Stimulated activated CD8-positive, alpha-beta memory T cell treated with anti-CD3 and anti-CD28 coated beads, Interleukin-15, amount 100 ng/mL, for 48 hours (primary cell): ENCODE data around the gene COPS7B.
A peak's percentile ranks its signal among the peaks of the same experiment; 100 is the strongest.
"Not testable (repeated sequence)": the region's sequence is repeated elsewhere in the genome, so short reads cannot be mapped to it uniquely, and the experiment has no call there.

ENCODE experiments used
- DNase-seq, 2 donors: peaks; one replicate each; pipeline ENCODE4 v3.0.0-alpha.2; 2020; ENCODE audit warnings: low read depth in 2 of 2

The COPS7B gene

GRCh38 chr2:231786177-231786916, at the start of gene COPS7B:
Gene COPS7B, plus strand, starts transcription at chr2:231786445. Its CDS starts 2,126 bp downstream, at chr2:231788571.
- DNase-seq = peak; percentile 77 to 81

DNA sequence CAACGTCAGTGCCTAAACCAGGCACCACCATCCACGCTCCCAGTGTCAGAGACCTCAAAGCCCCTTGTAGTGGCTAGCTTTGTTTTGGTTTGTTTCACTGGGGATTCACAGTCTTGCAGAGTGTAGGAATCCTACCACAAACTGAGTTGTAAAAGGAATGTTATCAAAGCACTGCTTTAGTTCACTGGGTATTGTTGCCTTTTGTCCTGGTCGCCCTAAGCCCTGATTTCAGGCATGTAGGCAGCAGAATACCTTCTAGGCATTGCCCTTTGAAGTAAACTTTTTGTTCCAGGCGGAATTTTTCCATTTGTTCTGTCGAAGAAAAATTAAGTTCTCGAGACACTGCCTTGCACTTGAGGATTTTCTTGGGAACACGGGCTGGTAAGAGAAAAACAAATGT, 48.5 kb upstream of the COPS7B start:
- no peak for DNase-seq

- DNase-seq = no peak
Measured at GRCh38 chr2:231743376-231744116, 42.7 kb upstream of the COPS7B start.

- DNase-seq = no peak
Measured at GRCh38 chr2:231745303-231746038, 40.8 kb upstream of the COPS7B start.

DNA sequence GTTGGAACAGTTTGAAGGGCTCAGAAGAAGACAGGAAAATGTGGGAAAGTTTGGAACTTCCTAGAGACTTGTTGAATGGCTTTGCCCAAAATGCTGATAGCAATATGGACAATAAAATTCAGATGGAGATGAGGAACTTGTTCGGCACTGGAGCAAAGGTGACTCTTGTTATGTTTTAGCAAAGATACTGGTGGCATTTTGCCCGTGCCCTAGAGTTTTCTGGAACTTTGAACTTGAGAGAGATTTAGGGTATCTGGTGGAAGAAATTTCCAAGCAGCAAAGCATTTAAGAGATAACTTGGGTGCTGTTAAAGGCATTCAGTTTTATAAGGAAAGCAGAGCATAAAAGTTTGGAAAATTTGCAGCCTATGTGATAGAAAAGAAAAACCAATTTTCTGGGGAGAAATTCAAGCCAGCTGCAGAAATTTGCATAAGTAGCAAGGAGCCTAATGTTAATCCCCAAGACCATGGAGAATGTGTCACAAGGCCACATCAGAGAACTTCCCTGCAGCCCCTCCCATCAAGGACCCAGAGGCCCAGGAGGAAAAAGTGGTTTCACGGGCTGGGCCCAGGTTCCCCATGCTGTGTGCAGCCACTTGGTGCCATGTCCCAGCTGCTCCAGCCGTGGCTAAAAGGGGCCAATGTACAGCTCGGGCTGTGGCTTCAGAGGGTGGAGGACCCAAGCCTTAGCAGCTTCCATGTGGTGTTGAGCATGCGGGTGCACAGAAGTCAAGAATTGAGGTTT, 37.9 kb upstream of the COPS7B start:
- DNase-seq = not testable (repeated sequence)

GRCh38 chr2:231749016-231749415, 37.2 kb upstream of the COPS7B start:
- DNase-seq = not testable (repeated sequence)

- DNase-seq = no peak
Measured at GRCh38 chr2:231751042-231751815, 35.0 kb upstream of the COPS7B start.

DNA sequence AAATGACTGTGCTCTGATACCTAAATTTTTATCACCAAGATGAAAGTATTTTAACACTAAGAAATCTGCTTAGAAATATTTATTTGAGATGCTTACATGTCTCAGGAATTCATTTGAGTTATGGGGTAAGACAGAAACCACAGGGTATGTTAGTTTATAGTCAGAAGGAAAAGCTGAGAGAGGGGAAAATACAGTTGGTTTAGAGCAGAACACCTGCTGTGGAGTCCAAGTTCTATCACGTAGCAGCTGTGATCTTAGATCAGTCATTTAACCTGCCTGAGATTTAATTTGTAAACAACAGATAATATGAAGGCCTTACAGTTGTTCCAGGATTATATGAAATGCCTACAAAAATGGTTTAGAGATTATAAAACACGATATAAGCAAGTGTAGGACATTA, 34.2 kb upstream of the COPS7B start:
- no peak for DNase-seq

- DNase-seq = no peak
Measured at GRCh38 chr2:231761735-231762134, 24.5 kb upstream of the COPS7B start.

- DNase-seq = no peak
Measured at GRCh38 chr2:231764124-231764523, 22.1 kb upstream of the COPS7B start.

DNA sequence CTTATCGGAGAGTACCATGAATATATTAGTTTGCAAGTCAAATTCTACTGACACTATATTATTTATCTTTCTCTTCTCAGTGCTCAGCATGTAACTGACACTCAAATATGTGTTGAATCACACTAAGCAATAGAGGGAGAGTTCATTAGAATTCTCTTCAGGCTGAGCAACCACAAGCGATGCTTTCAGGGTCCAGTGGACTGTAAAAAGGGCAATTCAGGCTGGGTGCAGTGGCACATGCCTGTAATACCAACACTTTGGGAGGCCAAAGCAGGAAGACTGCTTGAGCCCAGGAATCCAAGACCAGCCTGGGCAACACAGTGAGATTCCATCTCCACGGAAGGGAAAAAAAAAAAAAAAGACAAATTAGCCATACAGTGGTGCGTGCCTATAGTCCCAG, 21.5 kb upstream of the COPS7B start:
- DNase-seq = no peak

DNA sequence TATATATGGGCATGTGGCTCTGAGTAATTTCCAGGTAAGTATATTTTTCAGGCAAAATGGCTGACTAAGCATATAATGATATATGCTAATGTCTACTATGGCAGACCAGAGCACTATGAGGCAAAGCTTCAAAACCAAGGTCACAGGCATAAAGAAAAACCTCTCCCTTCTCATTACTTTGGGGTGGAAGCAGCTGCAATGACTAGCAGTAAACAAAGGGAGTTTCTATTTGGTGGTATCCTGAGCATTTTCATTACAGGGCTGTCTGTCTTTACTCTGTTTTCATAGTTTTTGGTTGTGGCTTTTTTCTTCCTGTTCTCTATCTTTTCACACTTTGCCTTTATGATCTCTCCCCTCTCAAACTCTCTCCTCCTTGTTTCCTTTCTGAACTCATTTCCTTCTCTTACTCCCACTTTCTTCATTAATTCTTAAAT, 20.7 kb upstream of the COPS7B start:
- DNase-seq = no peak

- no peak for DNase-seq
Measured at GRCh38 chr2:231769170-231770136, 16.8 kb upstream of the COPS7B start.

DNA sequence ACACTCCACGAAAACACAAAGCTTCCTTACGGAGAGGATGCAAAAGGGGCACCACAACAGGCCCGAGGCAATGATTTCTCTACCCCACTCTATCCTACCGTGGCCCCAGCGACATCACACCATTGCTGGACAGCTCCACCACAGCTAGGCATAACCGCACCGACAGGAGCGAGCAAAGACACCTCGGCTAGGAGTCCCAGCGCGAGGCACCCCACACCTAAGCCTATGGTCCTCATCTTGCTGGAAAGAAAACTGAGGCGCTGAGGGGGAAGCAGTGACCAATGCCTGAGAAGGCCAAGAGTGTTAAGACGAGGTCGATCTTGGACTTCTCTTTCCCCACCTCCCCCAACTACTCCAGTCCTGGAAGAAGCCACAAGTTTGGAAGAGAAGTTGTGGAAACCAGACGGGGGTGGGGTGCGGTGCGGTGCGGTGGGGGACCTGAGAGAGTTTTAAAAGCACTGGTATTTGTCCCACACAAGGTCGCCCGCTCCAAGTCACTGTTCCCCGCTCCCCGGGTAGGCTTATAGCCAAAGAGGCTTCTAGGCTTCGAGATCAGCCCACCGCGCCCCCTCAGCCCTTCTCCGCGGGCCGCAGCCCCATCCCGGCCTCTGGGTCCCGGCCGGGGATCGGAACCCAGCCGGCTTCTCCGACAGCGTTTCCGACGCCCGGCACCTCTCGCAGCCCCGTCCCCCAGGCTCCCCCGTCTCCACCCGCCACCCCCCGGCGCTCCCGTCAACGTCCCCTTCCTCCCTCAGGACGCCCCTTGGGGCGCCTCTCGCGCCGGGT, 5.9 kb upstream of the COPS7B start:
- DNase-seq = no peak

- DNase-seq = peak; percentile 89 to 92
Measured at GRCh38 chr2:231780909-231781797, 5.1 kb upstream of the COPS7B start, which contains the start of gene PDE6D. Gene PDE6D, minus strand, starts transcription at chr2:231781282. Its CDS starts 168 bp downstream, at chr2:231781114.

DNA sequence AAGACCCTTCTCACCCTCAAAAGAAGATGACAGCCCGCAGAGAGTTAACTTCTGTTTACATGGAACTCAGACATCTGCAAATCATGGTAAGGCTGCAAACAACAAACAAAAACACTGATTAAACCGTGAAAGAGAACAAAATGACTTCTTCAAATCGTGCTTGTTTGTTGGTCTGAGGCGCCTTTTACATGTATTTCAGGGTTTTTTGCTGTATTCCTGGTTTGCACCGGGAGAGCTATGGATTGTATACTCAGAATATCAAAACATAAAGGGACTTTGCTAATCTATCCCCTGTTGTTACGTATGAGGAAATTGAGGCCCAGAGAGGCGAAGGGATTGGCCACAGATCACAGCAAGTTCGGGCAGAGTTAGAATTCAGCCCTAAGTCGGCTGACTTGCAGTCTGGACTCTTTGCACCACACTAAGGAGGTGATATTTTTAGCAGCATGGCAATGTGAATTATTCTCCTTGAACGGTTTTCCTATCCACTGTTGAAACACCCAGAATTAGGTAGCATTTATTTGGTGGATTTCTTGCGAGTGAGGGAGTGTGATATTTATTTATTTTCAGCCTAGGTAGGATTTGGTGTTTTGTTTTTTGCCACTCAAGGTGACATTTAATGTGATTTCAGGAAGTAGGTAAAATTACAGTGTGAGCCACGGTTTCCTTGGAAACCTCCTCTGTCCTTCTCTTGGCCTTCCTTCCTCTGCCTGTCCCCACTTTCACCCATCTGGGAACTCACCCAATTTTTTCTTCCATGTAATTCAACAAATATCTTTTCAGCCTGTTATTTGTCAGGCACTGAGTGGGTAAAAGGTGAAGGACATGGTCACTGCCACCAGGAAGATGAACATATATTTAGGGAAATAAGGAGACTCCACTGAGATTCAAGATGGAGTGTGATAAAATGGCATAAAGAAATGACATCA, 4.2 kb upstream of the COPS7B start:
- DNase-seq = no peak

GRCh38 chr2:231785413-231785812, 832 bp upstream of the COPS7B start:
- no peak for DNase-seq
